Osteocyte (in vitro differentiated cells): Measurements from ENCODE around the gene MAML2. TPM values are rescaled to one million over a fixed set of nuclear protein-coding genes. Genes with fewer than 3 reads are reported as not detected.

Experiments
- DNase-seq: peaks from one replicate; pipeline ENCODE4 v3.0.0; 2021; ENCODE audit warnings: mixed read lengths; ENCODE audit not compliant: unreplicated experiment; ENCODE audit errors: extremely low spot score
- H3K27ac Mint-ChIP-seq: one replicate; pipeline ENCODE4 v1.8.0; 2021; ENCODE audit warnings: mild to moderate bottlenecking, mixed read lengths; ENCODE audit not compliant: unreplicated experiment
- H3K27me3 Mint-ChIP-seq: one replicate; pipeline ENCODE4 v1.8.0; 2021; ENCODE audit warnings: mixed read lengths; ENCODE audit not compliant: unreplicated experiment
- H3K36me3 Mint-ChIP-seq: one replicate; pipeline ENCODE4 v1.8.0; 2021; ENCODE audit warnings: mixed read lengths; ENCODE audit not compliant: unreplicated experiment
- H3K4me1 Mint-ChIP-seq: one replicate; pipeline ENCODE4 v1.8.0; 2021; ENCODE audit warnings: mixed read lengths; ENCODE audit not compliant: unreplicated experiment
- H3K4me3 Mint-ChIP-seq: one replicate; pipeline ENCODE4 v1.8.0; 2021; ENCODE audit warnings: mild to moderate bottlenecking, moderate library complexity, mixed read lengths; ENCODE audit not compliant: unreplicated experiment
- H3K9me3 Mint-ChIP-seq: one replicate; pipeline ENCODE4 v1.8.0; 2021; ENCODE audit warnings: mixed read lengths; ENCODE audit not compliant: unreplicated experiment
- total RNA-seq: library from RNA; stranded (reverse); gene quantifications from 2 replicates; pipeline ENCODE4 v1.2.1, GENCODE V29; 2021
- TF ChIP-seq, protein P1 (sequence below): fragments of 200-600 bp; sonication (generic); IDR thresholded peaks from 2 replicates; pipeline ENCODE4 v1.5.0; 2021; ENCODE audit warnings: antibody characterized with exemption, mild to moderate bottlenecking, moderate library complexity

MAML2 gene
- total RNA-seq, 1 donor from 2014 or later, result 29.3 TPM

GRCh38 chr11:96155627-96156378 is 187.2 kb downstream of the MAML2 start:
- DNase-seq, result peak; percentile 91
- Mint-ChIP-seq H3K4me3 (peak overlapping the region; percentile 47), H3K4me1 (peaks cover 77% of the 10 kb centered on the region), H3K27ac (peak overlapping the region; percentile 94), H3K9me3 (no peaks in the 10 kb centered on the region), H3K36me3 (no peaks in the 10 kb centered on the region), H3K27me3 (no peaks in the 10 kb centered on the region)
- TF ChIP-seq, protein P1, sequence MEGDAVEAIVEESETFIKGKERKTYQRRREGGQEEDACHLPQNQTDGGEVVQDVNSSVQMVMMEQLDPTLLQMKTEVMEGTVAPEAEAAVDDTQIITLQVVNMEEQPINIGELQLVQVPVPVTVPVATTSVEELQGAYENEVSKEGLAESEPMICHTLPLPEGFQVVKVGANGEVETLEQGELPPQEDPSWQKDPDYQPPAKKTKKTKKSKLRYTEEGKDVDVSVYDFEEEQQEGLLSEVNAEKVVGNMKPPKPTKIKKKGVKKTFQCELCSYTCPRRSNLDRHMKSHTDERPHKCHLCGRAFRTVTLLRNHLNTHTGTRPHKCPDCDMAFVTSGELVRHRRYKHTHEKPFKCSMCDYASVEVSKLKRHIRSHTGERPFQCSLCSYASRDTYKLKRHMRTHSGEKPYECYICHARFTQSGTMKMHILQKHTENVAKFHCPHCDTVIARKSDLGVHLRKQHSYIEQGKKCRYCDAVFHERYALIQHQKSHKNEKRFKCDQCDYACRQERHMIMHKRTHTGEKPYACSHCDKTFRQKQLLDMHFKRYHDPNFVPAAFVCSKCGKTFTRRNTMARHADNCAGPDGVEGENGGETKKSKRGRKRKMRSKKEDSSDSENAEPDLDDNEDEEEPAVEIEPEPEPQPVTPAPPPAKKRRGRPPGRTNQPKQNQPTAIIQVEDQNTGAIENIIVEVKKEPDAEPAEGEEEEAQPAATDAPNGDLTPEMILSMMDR, result peak; percentile 57

GRCh38 chr11:96154802-96155520 is 188.0 kb downstream of the MAML2 start:
- TF ChIP-seq, protein P1, result no peak
- peak overlapping the region; percentile 27 for H3K4me3 Mint-ChIP-seq
- no peaks in the 10 kb centered on the region for H3K9me3 Mint-ChIP-seq
- no peaks in the 10 kb centered on the region for H3K36me3 Mint-ChIP-seq
- DNase-seq, result no peak
- peaks cover 69% of the 10 kb centered on the region for H3K4me1 Mint-ChIP-seq
- peak overlapping the region; percentile 94 for H3K27ac Mint-ChIP-seq
- no peaks in the 10 kb centered on the region for H3K27me3 Mint-ChIP-seq

- no peak for DNase-seq
- Mint-ChIP-seq H3K4me1 (peaks cover 56% of the 10 kb centered on the region), H3K27ac (peak overlapping the region; percentile 63), H3K27me3 (no peaks in the 10 kb centered on the region), H3K4me3 (no peak overlapping the region), H3K36me3 (no peaks in the 10 kb centered on the region), H3K9me3 (no peaks in the 10 kb centered on the region)
- TF ChIP-seq, protein P1, result no peak
Measured at GRCh38 chr11:96152623-96153022, 190.4 kb downstream of the MAML2 start.

DNA sequence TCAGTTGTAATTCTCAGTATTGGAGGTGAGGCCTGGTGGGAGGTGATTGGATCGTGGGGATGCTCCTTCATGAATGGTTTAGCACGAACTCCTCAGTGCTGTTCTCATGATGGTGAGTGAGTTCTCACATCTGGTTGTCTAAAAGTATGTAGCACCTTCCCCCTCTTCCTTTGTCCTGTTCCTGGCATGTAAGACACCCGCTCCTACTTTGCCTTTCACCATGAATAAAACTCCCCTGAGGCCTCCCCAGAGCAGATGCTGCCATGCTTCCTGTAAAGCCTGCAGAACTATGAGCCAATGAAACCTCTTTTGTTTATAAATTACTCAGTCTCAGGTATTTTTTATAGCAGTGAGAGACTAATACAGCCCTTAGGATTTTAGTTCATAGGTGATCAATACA is 191.5 kb downstream of the MAML2 start:
- Mint-ChIP-seq H3K4me1 (peaks cover 52% of the 10 kb centered on the region), H3K27me3 (no peaks in the 10 kb centered on the region), H3K36me3 (no peaks in the 10 kb centered on the region), H3K9me3 (no peaks in the 10 kb centered on the region), H3K27ac (no peak overlapping the region), H3K4me3 (no peak overlapping the region)
- DNase-seq, result no peak
- TF ChIP-seq, protein P1, result no peak

GRCh38 chr11:96150609-96151008 is 192.4 kb downstream of the MAML2 start:
- TF ChIP-seq, protein P1, result no peak
- Mint-ChIP-seq H3K27me3 (no peaks in the 10 kb centered on the region), H3K4me1 (peaks cover 43% of the 10 kb centered on the region), H3K9me3 (no peaks in the 10 kb centered on the region), H3K27ac (no peak overlapping the region), H3K4me3 (no peak overlapping the region), H3K36me3 (no peaks in the 10 kb centered on the region)
- DNase-seq, result no peak
